Measurements from ENCODE around the gene DCK. TPM values are rescaled to one million over a fixed set of nuclear protein-coding genes. Genes with fewer than 3 reads are reported as not detected.
A peak's percentile ranks its signal among the peaks of the same experiment; 100 is the strongest.

DCK gene
- total RNA-seq, 1 donor from 2014 or later = 18.3 TPM

DNA sequence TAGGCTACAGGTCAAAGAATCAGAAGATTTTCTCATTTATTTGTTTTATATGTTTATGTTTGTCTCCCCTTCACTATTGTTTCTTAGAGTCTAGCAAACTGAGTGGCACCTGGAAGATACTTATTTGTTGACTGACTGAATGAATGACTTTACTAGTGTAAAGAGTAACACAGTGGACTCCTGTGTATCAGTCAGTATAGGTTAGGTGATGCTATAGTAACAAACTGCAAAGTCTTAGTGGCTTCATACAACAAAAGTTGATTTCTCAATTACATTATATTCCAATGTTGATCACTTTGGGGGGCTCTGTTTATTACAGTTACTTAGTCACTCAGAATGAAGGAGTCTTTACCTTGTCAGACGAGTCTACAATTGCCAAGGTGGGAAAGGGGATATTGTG is 76.6 kb downstream of the DCK start:
- Histone ChIP-seq H3K9me3 (ENCODE audit: control insufficient read depth in 3 of 3, low read length in 3 of 3) (no peaks in the 10 kb centered on the region), H3K4me1 (ENCODE audit: control insufficient read depth in 3 of 3, insufficient read depth in 3 of 3, low read length in 3 of 3) (peaks cover 3 to 6% (median 6%) of the 10 kb centered on the region in 3 donors), H3K27ac (ENCODE audit: low read depth, low read length) (no peak overlapping the region), H3K36me3 (ENCODE audit: control insufficient read depth in 3 of 3, insufficient read depth in 3 of 3, low read length in 3 of 3) (no peaks in the 10 kb centered on the region), H3K27me3 (ENCODE audit: control insufficient read depth in 3 of 3, insufficient read depth in 3 of 3, low read length in 3 of 3) (no peaks in the 10 kb centered on the region), H3K4me3 (ENCODE audit: low read length in 3 of 3) (no peak overlapping the region), H3K9ac (ENCODE audit: low read depth in 1 of 3, low read length in 3 of 3) (no peak overlapping the region)

DNA sequence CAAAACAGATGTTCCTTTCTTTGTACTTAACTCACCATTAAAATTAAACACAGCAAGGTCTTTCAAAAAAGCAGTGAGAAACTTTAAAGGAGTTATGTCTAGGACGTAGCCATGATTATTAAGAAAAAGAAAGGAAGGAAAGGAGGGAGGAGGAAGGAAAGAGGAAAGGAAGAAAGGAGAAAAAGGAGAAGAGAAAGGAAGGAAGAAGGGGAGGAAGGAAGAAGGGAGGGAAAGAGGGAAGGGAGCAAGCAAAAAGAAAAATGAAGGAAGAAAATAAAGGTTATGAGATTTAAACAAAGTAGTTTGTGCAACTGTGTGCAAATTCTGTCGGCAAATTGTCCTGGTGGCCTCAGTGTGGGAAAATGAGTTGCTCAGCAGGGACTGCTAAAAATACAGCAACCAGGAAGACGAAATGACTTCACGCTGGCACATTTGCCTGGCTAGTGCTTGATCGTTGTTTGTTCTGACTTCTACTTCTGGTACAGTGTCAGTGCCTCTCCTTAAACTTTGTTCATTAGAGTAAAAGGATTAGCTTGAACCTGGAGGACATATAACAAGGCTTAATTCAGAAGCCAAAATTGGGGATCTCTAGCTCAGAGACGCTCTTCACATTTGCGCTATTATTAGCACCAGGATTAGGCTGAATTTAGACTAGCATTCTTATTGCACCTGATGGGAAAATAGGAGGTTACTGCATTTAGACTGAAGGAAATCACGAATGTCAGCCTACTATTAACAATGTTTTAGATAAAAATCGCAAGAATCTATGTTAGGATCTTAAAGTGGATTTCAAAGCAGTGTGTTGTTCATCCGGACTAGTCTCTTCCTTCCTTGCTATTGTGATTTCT is 81.2 kb downstream of the DCK start:
- no peaks in the 10 kb centered on the region for H3K9me3 ChIP-seq (ENCODE audit: control insufficient read depth in 3 of 3, low read length in 3 of 3)
- H3K4me1 ChIP-seq (ENCODE audit: control insufficient read depth in 3 of 3, insufficient read depth in 3 of 3, low read length in 3 of 3) = peaks cover 4 to 10% (median 6%) of the 10 kb centered on the region in 3 donors
- H3K27ac ChIP-seq (ENCODE audit: low read depth, low read length) = peak overlapping the region; percentile 90
- H3K36me3 ChIP-seq (ENCODE audit: control insufficient read depth in 3 of 3, insufficient read depth in 3 of 3, low read length in 3 of 3) = no peaks in the 10 kb centered on the region
- H3K27me3 ChIP-seq (ENCODE audit: control insufficient read depth in 3 of 3, insufficient read depth in 3 of 3, low read length in 3 of 3) = no peaks in the 10 kb centered on the region
- peak overlapping the region; percentile 64 to 68 (median 66) for H3K4me3 ChIP-seq (ENCODE audit: low read length in 3 of 3)
- H3K9ac ChIP-seq (ENCODE audit: low read depth in 1 of 3, low read length in 3 of 3) = peak overlapping the region; percentile 75 to 77 (median 77)

Other genes starting within 250 kb of the DCK start
- gene GRSF1, start 153.8 kb upstream of the DCK start, total RNA-seq = 87.7 TPM
- 30.3 TPM for gene MOB1B, start 91.3 kb upstream of the DCK start, total RNA-seq

Measured in skeletal muscle tissue (tissue), 4 donors.